H9 (cell line): ENCODE results near the gene INPP5A. TPM values are rescaled to one million over a fixed set of nuclear protein-coding genes. Genes with fewer than 3 reads are reported as not detected.
A peak's percentile ranks its signal among the peaks of the same experiment; 100 is the strongest.

Experiments
- DNase-seq: peaks from one replicate; pipeline ENCODE4 v3.0.0-alpha.2; 2017
- H2AFZ ChIP-seq: one replicate; pipeline ENCODE4 v1.6.1; 2013; ENCODE audit warnings: mild to moderate bottlenecking, low read length, control low read depth, moderate library complexity
- H2AK5ac ChIP-seq: 2 replicates; pipeline ENCODE4 v1.6.1; 2013; ENCODE audit warnings: low read length, control low read depth, mixed read lengths; ENCODE audit not compliant: insufficient read length
- H2BK120ac ChIP-seq: one replicate; pipeline ENCODE4 v1.6.1; 2013; ENCODE audit warnings: low read depth, mild to moderate bottlenecking, low read length, control low read depth, inconsistent platforms; ENCODE audit not compliant: poor library complexity, severe bottlenecking
- H2BK12ac ChIP-seq: 2 replicates; pipeline ENCODE4 v1.6.1; 2013; ENCODE audit warnings: low read length, control low read depth, mixed read lengths, low read depth; ENCODE audit not compliant: insufficient read length
- H2BK15ac ChIP-seq: 2 replicates; pipeline ENCODE4 v1.6.1; 2013; ENCODE audit warnings: low read depth, low read length, control low read depth
- H2BK20ac ChIP-seq: one replicate; pipeline ENCODE4 v1.6.1; 2013; ENCODE audit warnings: low read depth, mild to moderate bottlenecking, low read length, control low read depth, inconsistent platforms; ENCODE audit not compliant: poor library complexity, severe bottlenecking
- H2BK5ac ChIP-seq: 2 replicates; pipeline ENCODE4 v1.6.1; 2013; ENCODE audit warnings: low read length, control low read depth, mixed read lengths; ENCODE audit not compliant: insufficient read length
- H3K14ac ChIP-seq: 2 replicates; pipeline ENCODE4 v1.6.1; 2013; ENCODE audit warnings: low read length, control low read depth; ENCODE audit not compliant: insufficient read depth
- H3K18ac ChIP-seq: 2 replicates; pipeline ENCODE4 v1.6.1; 2013; ENCODE audit warnings: low read depth, mild to moderate bottlenecking, mixed read lengths, low read length, control low read depth; ENCODE audit not compliant: insufficient read length
- H3K23ac ChIP-seq: 2 replicates; pipeline ENCODE4 v1.6.1; 2013; ENCODE audit warnings: low read length, control low read depth, mixed read lengths, low read depth; ENCODE audit not compliant: insufficient read length
- H3K23me2 ChIP-seq: 2 replicates; pipeline ENCODE4 v1.6.1; 2013; ENCODE audit warnings: low read depth, mild to moderate bottlenecking, mixed read lengths, low read length, control low read depth; ENCODE audit not compliant: insufficient read length, poor library complexity, severe bottlenecking
- H3K27ac ChIP-seq: 2 replicates; pipeline ENCODE4 v1.5.1; 2013; ENCODE audit warnings: low read length, control low read depth, mixed read lengths, low read depth; ENCODE audit not compliant: insufficient read length
- H3K27me3 ChIP-seq: 2 replicates; pipeline ENCODE4 v1.6.1; 2013; ENCODE audit warnings: low read length, control low read depth, inconsistent platforms; ENCODE audit not compliant: insufficient read depth
- H3K4ac ChIP-seq: 2 replicates; pipeline ENCODE4 v1.6.1; 2013; ENCODE audit warnings: low read depth, mild to moderate bottlenecking, control low read depth, inconsistent platforms, low read length, moderate library complexity
- H3K4me1 ChIP-seq: 2 replicates; pipeline ENCODE4 v1.6.1; 2013; ENCODE audit warnings: low read length, control low read depth, inconsistent platforms; ENCODE audit not compliant: insufficient read depth
- H3K4me2 ChIP-seq: 2 replicates; pipeline ENCODE4 v1.6.1; 2013; ENCODE audit warnings: low read length, control low read depth, mixed read lengths; ENCODE audit not compliant: insufficient read length, insufficient read depth
- H3K56ac ChIP-seq: 2 replicates; pipeline ENCODE4 v1.6.1; 2013; ENCODE audit warnings: low read depth, mild to moderate bottlenecking, mixed read lengths, low read length, control low read depth; ENCODE audit not compliant: insufficient read length
- H3K79me1 ChIP-seq: 2 replicates; pipeline ENCODE4 v1.6.1; 2013; ENCODE audit warnings: low read depth, mild to moderate bottlenecking, moderate library complexity, low read length, control low read depth, inconsistent platforms; ENCODE audit not compliant: insufficient read depth, poor library complexity, severe bottlenecking
- H3K79me2 ChIP-seq: 2 replicates; pipeline ENCODE4 v1.6.1; 2013; ENCODE audit warnings: low read length, control low read depth, inconsistent platforms; ENCODE audit not compliant: insufficient read depth
- H3K9ac ChIP-seq: 2 replicates; pipeline ENCODE4 v1.6.1; 2013; ENCODE audit warnings: low read length, control low read depth, mixed read lengths; ENCODE audit not compliant: insufficient read length; ENCODE audit errors: extremely low read depth
- H3K9me3 ChIP-seq: one replicate; pipeline ENCODE4 v1.6.1; 2013; ENCODE audit warnings: low read depth, low read length, inconsistent platforms; ENCODE audit not compliant: control insufficient read depth
- H3T11ph ChIP-seq: one replicate; pipeline ENCODE4 v1.6.1; 2013; ENCODE audit warnings: mild to moderate bottlenecking, low read length, control low read depth, inconsistent platforms
- H4K20me1 ChIP-seq: one replicate; pipeline ENCODE4 v1.6.1; 2013; ENCODE audit not compliant: control insufficient read depth, insufficient read length, insufficient read depth
- H4K5ac ChIP-seq: 2 replicates; pipeline ENCODE4 v1.6.1; 2013; ENCODE audit warnings: low read depth, mild to moderate bottlenecking, mixed read lengths, low read length, control low read depth; ENCODE audit not compliant: insufficient read length
- H4K8ac ChIP-seq: replicated peaks from 2 replicates; pipeline ENCODE4 v1.6.1; 2013; ENCODE audit warnings: low read length, control low read depth, mixed read lengths, low read depth; ENCODE audit not compliant: insufficient read length
- H4K91ac ChIP-seq: 2 replicates; pipeline ENCODE4 v1.6.1; 2013; ENCODE audit warnings: low read depth, mild to moderate bottlenecking, moderate library complexity, mixed read lengths, low read length, control low read depth; ENCODE audit not compliant: insufficient read length
- H3K27ac Mint-ChIP-seq, 3 experiments: 2 replicates in 2 of 3; 3 replicates in 1 of 3; pipeline ENCODE4 v1.8.0; 2020 to 2021; ENCODE audit warnings: mixed read lengths in 3 of 3, mild to moderate bottlenecking in 1 of 3, moderate library complexity in 1 of 3
- H3K27me3 Mint-ChIP-seq: 2 replicates; pipeline ENCODE4 v1.8.0; 2021; ENCODE audit warnings: low read depth, mild to moderate bottlenecking, moderate library complexity, mixed read lengths
- H3K36me3 Mint-ChIP-seq, 3 experiments: 2 replicates in 2 of 3; 3 replicates in 1 of 3; pipeline ENCODE4 v1.8.0; 2020 to 2021; ENCODE audit warnings: low read depth in 3 of 3, mixed read lengths in 3 of 3; ENCODE audit not compliant: insufficient read depth in 1 of 3
- H3K4me1 Mint-ChIP-seq, 2 experiments: 2 replicates each; pipeline ENCODE4 v1.8.0; 2020; ENCODE audit warnings: mixed read lengths in 2 of 2
- H3K4me3 Mint-ChIP-seq, 2 experiments: 2 replicates in 1 of 2; 3 replicates in 1 of 2; pipeline ENCODE4 v1.8.0; 2020 to 2021; ENCODE audit warnings: mild to moderate bottlenecking in 2 of 2, mixed read lengths in 2 of 2, moderate library complexity in 1 of 2
- H3K9me3 Mint-ChIP-seq, 2 experiments: 2 replicates in 1 of 2; 3 replicates in 1 of 2; pipeline ENCODE4 v1.8.0; 2020; ENCODE audit warnings: mild to moderate bottlenecking in 2 of 2, mixed read lengths in 2 of 2, moderate library complexity in 1 of 2
- CTCF ChIP-seq: fragments of 200-600 bp; sonication (generic); conservative IDR thresholded peaks from 3 replicates; pipeline ENCODE4 v1.8.0; 2021; ENCODE audit warnings: antibody characterized with exemption, mild to moderate bottlenecking
- WGBS: extraction: QIAGEN DNeasy Blood & Tissue Kit; methylation state at CpG from one replicate; pipeline ENCODE4 v1.1.7; 2013; ENCODE audit warnings: missing lambda C conversion rate, low lambda C conversion rate, mixed read lengths; ENCODE audit not compliant: insufficient read length; ENCODE audit errors: extremely low coverage; 5-methylcytosine and 5-hydroxymethylcytosine counted together
- total RNA-seq: library from RNA; stranded (reverse); gene quantifications from 2 replicates; pipeline ENCODE4 v1.2.1, GENCODE V29; 2021

INPP5A gene
- total RNA-seq, 1 experiment from 2014 or later: 17.7 TPM

- Histone ChIP-seq H2AK5ac (no peak overlapping the region), H2AFZ (no peak overlapping the region), H3K79me1 (no peaks in the 10 kb centered on the region), H4K20me1 (no peaks in the 10 kb centered on the region), H3K4ac (no peak overlapping the region), H2BK12ac (no peak overlapping the region), H3K9ac (no peak overlapping the region), H4K5ac (no peak overlapping the region), H3K56ac (no peak overlapping the region), H3K4me1 (no peaks in the 10 kb centered on the region), H3K18ac (no peak overlapping the region), H3K9me3 (no peaks in the 10 kb centered on the region), H4K8ac (no peak overlapping the region), H2BK20ac (no peak overlapping the region), H3K14ac (no peak overlapping the region), H3K27ac (no peak overlapping the region), H4K91ac (no peak overlapping the region), H3K27me3 (no peaks in the 10 kb centered on the region), H3K23me2 (no peaks in the 10 kb centered on the region), H2BK15ac (no peak overlapping the region), H2BK5ac (no peak overlapping the region), H3T11ph (no peak overlapping the region), H3K23ac (no peak overlapping the region), H3K79me2 (no peaks in the 10 kb centered on the region), H3K4me2 (no peak overlapping the region), H2BK120ac (no peak overlapping the region)
- Mint-ChIP-seq H3K27ac (peak overlapping the region in 1 of 3 experiments; percentile 79; a peak in 1 of 7 replicates), H3K27me3 (peaks cover 3% of the 10 kb centered on the region; the same call in 1 of the 2 replicates), H3K4me3 (peak overlapping the region in 1 of 2 experiments; percentile 53; a peak in 1 of 5 replicates), H3K36me3 (peaks cover 7 to 9% (median 7%) of the 10 kb centered on the region in 3 experiments; a peak in 6 of 7 replicates), H3K4me1 (peaks cover 13 to 27% of the 10 kb centered on the region in 2 experiments), H3K9me3 (peaks cover 0 to 8% of the 10 kb centered on the region in 2 experiments)
- no CpG with 5 or more reads among the region's 10 CpGs for WGBS
- DNase-seq: no peak
- TF ChIP-seq CTCF: no peak
Observed at GRCh38 chr10:132712291-132712690, 174.7 kb downstream of the INPP5A start.
